A549 (cell line): ENCODE measurements around the gene NHEJ1. TPM values are rescaled to one million over a fixed set of nuclear protein-coding genes. Genes with fewer than 3 reads are reported as not detected.

ENCODE experiments used
- ATAC-seq, 2 experiments: fragments of 200-7000 bp in 1 of 2; fragments of >200 bp in 1 of 2; cut with Nextera tagmentation in 1 of 2; cut with Tn5 transposase in 1 of 2; 3 replicates each; pipeline versions ENCODE4 v1.8.0 to v1.9.1; 2018 to 2020; ENCODE audit warnings: mild to moderate bottlenecking in 1 of 2, moderate library complexity in 1 of 2
- CTCF ChIA-PET: fragments of 300-600 bp; sonication (Branson Sonifier 250); formaldehyde crosslinking; extraction: SDS; loops from one replicate; lab custom pipeline; 2021; ENCODE audit warnings: antibody characterized with exemption, inconsistent platforms; lab: Yijun Ruan, JAX
- POLR2A ChIA-PET: fragments of 350-600 bp; formaldehyde crosslinking; extraction: SDS; loops from one replicate; lab custom pipeline; 2021; ENCODE audit warnings: antibody characterized with exemption, inconsistent platforms; lab: Yijun Ruan, JAX
- DNase-seq, 2 experiments: peaks; one replicate each; pipeline versions ENCODE4 v3.0.0 to v3.0.0-alpha.2; 2011 to 2016; ENCODE audit warnings: low read depth in 1 of 2, low spot score in 1 of 2
- FAIRE-seq: peaks from 2 replicates; lab custom pipeline; 2011; peaks lifted over from hg19 to GRCh38; lab: Jason Lieb, UNC
- H3K27ac ChIP-seq, 2 experiments: fragments of >200 bp; sonication (Bioruptor Twin); formaldehyde crosslinking; 3 replicates each; pipeline ENCODE4 v1.5.1; 2016 to 2017
- H3K4me1 ChIP-seq: fragments of >200 bp; sonication (Bioruptor Twin); formaldehyde crosslinking; 3 replicates; pipeline ENCODE4 v1.6.1; 2016
- H3K4me2 ChIP-seq: fragments of >200 bp; sonication (Bioruptor Twin); formaldehyde crosslinking; 3 replicates; pipeline ENCODE4 v1.6.1; 2016
- H3K4me3 ChIP-seq: fragments of >200 bp; sonication (Bioruptor Twin); formaldehyde crosslinking; 3 replicates; pipeline ENCODE4 v1.5.1; 2016
- H3K9me3 ChIP-seq: fragments of >200 bp; sonication (Bioruptor Twin); formaldehyde crosslinking; 3 replicates; pipeline ENCODE4 v1.6.1; 2016
- BHLHE40 ChIP-seq: IDR thresholded peaks from 2 replicates; pipeline ENCODE4 v1.6.1; 2012; ENCODE audit warnings: low read depth, low read length, inconsistent platforms
- EP300 ChIP-seq, 2 experiments: fragments of >200 bp; sonication (Bioruptor Twin); formaldehyde crosslinking; IDR thresholded peaks; 2 replicates in 1 of 2; 3 replicates in 1 of 2; pipeline ENCODE4 v1.6.1; 2016 to 2017
- FOSB ChIP-seq: fragments of 250-450 bp; sonication (Bioruptor Pico); IDR thresholded peaks from 2 replicates; pipeline ENCODE4 v1.5.0; 2020; ENCODE audit warnings: mild to moderate bottlenecking, moderate library complexity
- FOSL2 ChIP-seq, 2 experiments: fragments of 450-650 bp in 1 of 2; fragments of >200 bp in 1 of 2; sonication (Bioruptor Twin) in 1 of 2; formaldehyde crosslinking; IDR thresholded peaks; 2 replicates each; pipeline versions ENCODE4 v1.5.0 to v1.6.1; 2016 to 2020; ENCODE audit warnings: mild to moderate bottlenecking in 1 of 2, moderate library complexity in 1 of 2
- MAFK ChIP-seq: fragments of 450-650 bp; IDR thresholded peaks from 2 replicates; pipeline ENCODE4 v1.6.1; 2014; ENCODE audit not compliant: partially characterized antibody
- MAZ ChIP-seq: fragments of 150-350 bp; IDR thresholded peaks from 2 replicates; pipeline ENCODE4 v1.6.1; 2014; ENCODE audit warnings: antibody characterized with exemption, low read depth, low read length, borderline replicate concordance
- MYC ChIP-seq: IDR thresholded peaks from 2 replicates; pipeline ENCODE4 v1.6.1; 2012; ENCODE audit warnings: mild to moderate bottlenecking, inconsistent platforms, low read length, improper control_type of control experiment, borderline replicate concordance
- NFE2L2 ChIP-seq: fragments of 150-350 bp; conservative IDR thresholded peaks from 2 replicates; pipeline ENCODE4 v1.6.1; 2014; ENCODE audit warnings: low read length
- NPAS2 ChIP-seq: fragments of 250-450 bp; sonication (Bioruptor Pico); IDR thresholded peaks from 2 replicates; pipeline ENCODE4 v1.8.0; 2022; ENCODE audit warnings: mild to moderate bottlenecking, moderate library complexity, borderline replicate concordance
- PHF8 ChIP-seq: fragments of 200-600 bp; sonication (generic); IDR thresholded peaks from 2 replicates; pipeline ENCODE4 v1.6.1; 2016; ENCODE audit warnings: low read depth, mild to moderate bottlenecking, antibody characterized with exemption, moderate library complexity, borderline replicate concordance
- POLR2A ChIP-seq: IDR thresholded peaks from 2 replicates; pipeline ENCODE4 v1.6.1; 2012; ENCODE audit warnings: mild to moderate bottlenecking, low read length
- RAD21 ChIP-seq, 2 experiments: fragments of >200 bp in 1 of 2; sonication (Bioruptor Twin) in 1 of 2; formaldehyde crosslinking in 1 of 2; IDR thresholded peaks in 1 of 2; conservative IDR thresholded peaks in 1 of 2; 2 replicates in 1 of 2; 3 replicates in 1 of 2; pipeline ENCODE4 v1.6.1; 2012 to 2018; ENCODE audit warnings: inconsistent platforms in 1 of 2
- RCOR1 ChIP-seq: fragments of 150-350 bp; IDR thresholded peaks from 2 replicates; pipeline ENCODE4 v1.6.1; 2014; ENCODE audit warnings: antibody characterized with exemption, low read length, low read depth
- RFX5 ChIP-seq: fragments of 450-650 bp; IDR thresholded peaks from 2 replicates; pipeline ENCODE4 v1.7.1; 2014; ENCODE audit warnings: antibody characterized with exemption, mild to moderate bottlenecking, moderate library complexity
- RNF2 ChIP-seq: fragments of 200-600 bp; sonication (generic); IDR thresholded peaks from 2 replicates; pipeline ENCODE4 v1.6.1; 2016; ENCODE audit warnings: low read depth, mild to moderate bottlenecking, antibody characterized with exemption, moderate library complexity, borderline replicate concordance
- TP53 ChIP-seq: fragments of 250-450 bp; sonication (Bioruptor Pico); IDR thresholded peaks from 2 replicates; pipeline ENCODE4 v1.5.0; 2021; ENCODE audit warnings: mild to moderate bottlenecking, moderate library complexity
- ZFP36 ChIP-seq: fragments of 450-650 bp; IDR thresholded peaks from 2 replicates; pipeline ENCODE4 v1.6.1; 2014; ENCODE audit warnings: borderline replicate concordance; ENCODE audit not compliant: partially characterized antibody
- ZNF302 ChIP-seq: fragments of 250-450 bp; sonication (Bioruptor Pico); IDR thresholded peaks from 2 replicates; pipeline ENCODE4 v1.9.0; 2021; ENCODE audit warnings: inconsistent platforms, mild to moderate bottlenecking, moderate library complexity
- ZSCAN20 ChIP-seq: fragments of 250-450 bp; sonication (Bioruptor Pico); IDR thresholded peaks from 2 replicates; pipeline ENCODE4 v1.8.0; 2022; ENCODE audit warnings: mild to moderate bottlenecking, moderate library complexity
- WGBS: methylation state at CpG from one replicate; pipeline ENCODE4 v1.1.6; 2017; ENCODE audit errors: missing lambda C conversion rate; 5-methylcytosine and 5-hydroxymethylcytosine counted together
- polyA plus RNA-seq, 4 experiments: library from polyadenylated mRNA; depleted of rRNA in 3 of 4; stranded (reverse); fragments of >200 nt; fragmentation: RNase III in 1 of 4; extraction: RNeasy Plus Mini Kit Qiagen cat#74134 plus additional on column Dnase treatment in 1 of 4; gene quantifications; 2 replicates in 3 of 4; 3 replicates in 1 of 4; pipeline ENCODE4 v1.2.3, GENCODE V29; 2011 to 2017
- TF ChIP-seq, protein P1 (sequence below): fragments of 150-350 bp; IDR thresholded peaks from 2 replicates; pipeline ENCODE4 v1.6.1; 2014; ENCODE audit warnings: low read depth, mild to moderate bottlenecking, low read length
- TF ChIP-seq, protein P2 (sequence below): fragments of >200 bp; sonication (Bioruptor Twin); formaldehyde crosslinking; IDR thresholded peaks from 3 replicates; pipeline ENCODE4 v1.6.1; 2016
- TF ChIP-seq, protein P3 (sequence below): fragments of 450-650 bp; IDR thresholded peaks from 2 replicates; pipeline ENCODE4 v1.6.1; 2014; ENCODE audit warnings: antibody characterized with exemption
- TF ChIP-seq, protein P4 (sequence below): fragments of 200-600 bp; sonication (generic); IDR thresholded peaks from 2 replicates; pipeline ENCODE4 v1.6.1; 2016; ENCODE audit warnings: antibody characterized with exemption, mild to moderate bottlenecking, moderate library complexity
- TF ChIP-seq, protein P5 (sequence below): IDR thresholded peaks from 2 replicates; pipeline ENCODE4 v1.6.1; 2012; ENCODE audit warnings: low read depth, borderline replicate concordance

The NHEJ1 gene
- polyA plus RNA-seq, 2 of the 4 experiments (the other 2 are of a cell fraction), result 18.5 to 31.8 TPM

DNA sequence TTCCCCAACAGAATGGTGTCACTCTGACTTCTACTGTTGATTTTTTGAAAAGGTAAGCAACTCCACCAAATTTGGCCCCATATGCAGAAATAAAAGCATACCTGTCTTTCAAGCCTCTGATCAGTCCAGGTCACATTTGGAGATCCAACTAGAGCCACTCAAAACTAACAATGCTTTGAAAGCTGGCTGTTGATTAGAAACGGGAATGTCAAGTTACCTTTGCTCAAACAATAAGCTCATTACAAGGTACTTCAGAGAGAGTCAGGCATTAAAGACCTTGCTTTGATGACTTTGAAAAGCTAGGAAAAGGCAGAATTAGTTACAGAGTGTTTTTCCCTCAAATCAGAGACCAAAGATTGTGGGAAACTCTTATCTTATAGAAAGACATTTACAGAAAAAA lies 95.1 kb downstream of the NHEJ1 start:
- Histone ChIP-seq H3K4me2 (no peak overlapping the region), H3K4me3 (no peak overlapping the region), H3K4me1 (peaks cover 1% of the 10 kb centered on the region; the same call in 2 of the 3 replicates), H3K27ac (no peak overlapping the region), H3K9me3 (no peaks in the 10 kb centered on the region)
- POLR2A ChIA-PET, result no interaction called here
- ATAC-seq (no peak), FAIRE-seq (peak; percentile 13), DNase-seq (no peak)
- WGBS, result 60% methylated on average over 1 of the region's 1 CpG
- CTCF ChIA-PET, result interaction anchor here (0.8 to 12.9 kb wide), 5 partner anchors 7 to 86 kb away, joined by 3 to 332 read pairs (median 22); partner anchors contain the start of genes IHH and NHEJ1
- TF ChIP-seq MAZ (no peak), RNF2 (no peak), RFX5 (no peak), ZNF302 (CRISPR knock-in tag) (no peak), NFE2L2 (no peak), FOSB (CRISPR knock-in tag) (no peak), ZFP36 (no peak), MAFK (no peak), TP53 (CRISPR knock-in tag) (no peak)
- TF ChIP-seq, protein P1, sequence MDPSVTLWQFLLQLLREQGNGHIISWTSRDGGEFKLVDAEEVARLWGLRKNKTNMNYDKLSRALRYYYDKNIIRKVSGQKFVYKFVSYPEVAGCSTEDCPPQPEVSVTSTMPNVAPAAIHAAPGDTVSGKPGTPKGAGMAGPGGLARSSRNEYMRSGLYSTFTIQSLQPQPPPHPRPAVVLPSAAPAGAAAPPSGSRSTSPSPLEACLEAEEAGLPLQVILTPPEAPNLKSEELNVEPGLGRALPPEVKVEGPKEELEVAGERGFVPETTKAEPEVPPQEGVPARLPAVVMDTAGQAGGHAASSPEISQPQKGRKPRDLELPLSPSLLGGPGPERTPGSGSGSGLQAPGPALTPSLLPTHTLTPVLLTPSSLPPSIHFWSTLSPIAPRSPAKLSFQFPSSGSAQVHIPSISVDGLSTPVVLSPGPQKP, result no peak
- TF ChIP-seq, protein P2, sequence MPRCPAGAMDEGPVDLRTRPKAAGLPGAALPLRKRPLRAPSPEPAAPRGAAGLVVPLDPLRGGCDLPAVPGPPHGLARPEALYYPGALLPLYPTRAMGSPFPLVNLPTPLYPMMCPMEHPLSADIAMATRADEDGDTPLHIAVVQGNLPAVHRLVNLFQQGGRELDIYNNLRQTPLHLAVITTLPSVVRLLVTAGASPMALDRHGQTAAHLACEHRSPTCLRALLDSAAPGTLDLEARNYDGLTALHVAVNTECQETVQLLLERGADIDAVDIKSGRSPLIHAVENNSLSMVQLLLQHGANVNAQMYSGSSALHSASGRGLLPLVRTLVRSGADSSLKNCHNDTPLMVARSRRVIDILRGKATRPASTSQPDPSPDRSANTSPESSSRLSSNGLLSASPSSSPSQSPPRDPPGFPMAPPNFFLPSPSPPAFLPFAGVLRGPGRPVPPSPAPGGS, result no peak
- TF ChIP-seq, protein P3, sequence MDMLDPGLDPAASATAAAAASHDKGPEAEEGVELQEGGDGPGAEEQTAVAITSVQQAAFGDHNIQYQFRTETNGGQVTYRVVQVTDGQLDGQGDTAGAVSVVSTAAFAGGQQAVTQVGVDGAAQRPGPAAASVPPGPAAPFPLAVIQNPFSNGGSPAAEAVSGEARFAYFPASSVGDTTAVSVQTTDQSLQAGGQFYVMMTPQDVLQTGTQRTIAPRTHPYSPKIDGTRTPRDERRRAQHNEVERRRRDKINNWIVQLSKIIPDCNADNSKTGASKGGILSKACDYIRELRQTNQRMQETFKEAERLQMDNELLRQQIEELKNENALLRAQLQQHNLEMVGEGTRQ, result no peak
- TF ChIP-seq, protein P4, sequence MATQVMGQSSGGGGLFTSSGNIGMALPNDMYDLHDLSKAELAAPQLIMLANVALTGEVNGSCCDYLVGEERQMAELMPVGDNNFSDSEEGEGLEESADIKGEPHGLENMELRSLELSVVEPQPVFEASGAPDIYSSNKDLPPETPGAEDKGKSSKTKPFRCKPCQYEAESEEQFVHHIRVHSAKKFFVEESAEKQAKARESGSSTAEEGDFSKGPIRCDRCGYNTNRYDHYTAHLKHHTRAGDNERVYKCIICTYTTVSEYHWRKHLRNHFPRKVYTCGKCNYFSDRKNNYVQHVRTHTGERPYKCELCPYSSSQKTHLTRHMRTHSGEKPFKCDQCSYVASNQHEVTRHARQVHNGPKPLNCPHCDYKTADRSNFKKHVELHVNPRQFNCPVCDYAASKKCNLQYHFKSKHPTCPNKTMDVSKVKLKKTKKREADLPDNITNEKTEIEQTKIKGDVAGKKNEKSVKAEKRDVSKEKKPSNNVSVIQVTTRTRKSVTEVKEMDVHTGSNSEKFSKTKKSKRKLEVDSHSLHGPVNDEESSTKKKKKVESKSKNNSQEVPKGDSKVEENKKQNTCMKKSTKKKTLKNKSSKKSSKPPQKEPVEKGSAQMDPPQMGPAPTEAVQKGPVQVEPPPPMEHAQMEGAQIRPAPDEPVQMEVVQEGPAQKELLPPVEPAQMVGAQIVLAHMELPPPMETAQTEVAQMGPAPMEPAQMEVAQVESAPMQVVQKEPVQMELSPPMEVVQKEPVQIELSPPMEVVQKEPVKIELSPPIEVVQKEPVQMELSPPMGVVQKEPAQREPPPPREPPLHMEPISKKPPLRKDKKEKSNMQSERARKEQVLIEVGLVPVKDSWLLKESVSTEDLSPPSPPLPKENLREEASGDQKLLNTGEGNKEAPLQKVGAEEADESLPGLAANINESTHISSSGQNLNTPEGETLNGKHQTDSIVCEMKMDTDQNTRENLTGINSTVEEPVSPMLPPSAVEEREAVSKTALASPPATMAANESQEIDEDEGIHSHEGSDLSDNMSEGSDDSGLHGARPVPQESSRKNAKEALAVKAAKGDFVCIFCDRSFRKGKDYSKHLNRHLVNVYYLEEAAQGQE, result no peak

DNA sequence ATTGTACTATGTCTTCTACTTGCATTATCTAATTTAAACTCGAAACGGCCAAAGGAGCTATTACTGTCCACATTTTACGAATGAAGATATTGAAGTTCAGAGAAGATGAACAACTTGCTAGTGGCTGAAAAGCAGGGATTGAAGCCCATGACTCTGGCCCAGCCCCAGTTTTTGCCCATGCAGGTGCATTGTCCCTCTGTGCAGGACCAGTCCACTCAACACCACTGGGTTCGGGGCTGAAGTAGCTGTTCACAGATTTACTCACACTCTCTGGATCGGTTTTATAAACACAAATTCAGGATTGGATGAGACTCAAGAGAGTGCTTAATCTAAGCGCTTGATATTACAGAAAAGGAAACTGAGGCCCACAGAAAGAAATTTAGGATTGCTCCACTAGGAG lies 98.5 kb downstream of the NHEJ1 start:
- DNase-seq (no peak), ATAC-seq (no peak), FAIRE-seq (no peak)
- no peaks in the 10 kb centered on the region for H3K9me3 ChIP-seq
- H3K4me1 ChIP-seq, result peaks cover 26% of the 10 kb centered on the region
- POLR2A ChIA-PET, result no interaction called here
- H3K4me2 ChIP-seq, result no peak overlapping the region
- no peak overlapping the region for H3K27ac ChIP-seq
- CTCF ChIA-PET, result interaction anchor here (0.8 to 12.2 kb wide), 6 partner anchors 9 to 89 kb away, joined by 3 to 332 read pairs (median 90); partner anchors contain the start of gene NHEJ1
- H3K4me3 ChIP-seq, result no peak overlapping the region
- WGBS, result 91% methylated on average over 6 of the region's 6 CpGs
- TF ChIP-seq, protein P5, sequence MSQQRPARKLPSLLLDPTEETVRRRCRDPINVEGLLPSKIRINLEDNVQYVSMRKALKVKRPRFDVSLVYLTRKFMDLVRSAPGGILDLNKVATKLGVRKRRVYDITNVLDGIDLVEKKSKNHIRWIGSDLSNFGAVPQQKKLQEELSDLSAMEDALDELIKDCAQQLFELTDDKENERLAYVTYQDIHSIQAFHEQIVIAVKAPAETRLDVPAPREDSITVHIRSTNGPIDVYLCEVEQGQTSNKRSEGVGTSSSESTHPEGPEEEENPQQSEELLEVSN, result no peak
- TF ChIP-seq BHLHE40 (no peak), NPAS2 (CRISPR knock-in tag) (no peak), ZSCAN20 (CRISPR knock-in tag) (no peak), RAD21 (conservative IDR thresholded peaks at IDR 0.05 in 1 of 2, IDR thresholded peaks at IDR 0.05 in 1 of 2) (no peak), MAFK (no peak), PHF8 (no peak), RCOR1 (no peak), FOSL2 (IDR thresholded peaks at IDR 0.05) (no peak), FOSL2 (CRISPR knock-in tag; IDR thresholded peaks at IDR 0.05) (no peak), MYC (no peak), EP300 (IDR thresholded peaks at IDR 0.05) (no peak), POLR2A (no peak)
- TF ChIP-seq, protein P2, result no peak
